Astrocyte (in vitro differentiated cells and primary cell): ENCODE data around the gene ANKS3. TPM values are rescaled to one million over a fixed set of nuclear protein-coding genes. Genes with fewer than 3 reads are reported as not detected.
"Not testable (repeated sequence)": the region's sequence is repeated elsewhere in the genome, so short reads cannot be mapped to it uniquely, and the experiment has no call there.

ENCODE experiments used
- DNase-seq: peaks from one replicate; pipeline ENCODE4 v3.0.0-alpha.2; 2010; ENCODE audit warnings: low read depth
- FAIRE-seq: peaks from 2 replicates; lab custom pipeline; 2011; peaks lifted over from hg19 to GRCh38; lab: Jason Lieb, UNC
- H2AFZ ChIP-seq: 2 replicates; pipeline ENCODE4 v1.6.0; 2012; ENCODE audit warnings: low read depth, low read length, inconsistent platforms
- H3K27ac ChIP-seq: 2 replicates; pipeline ENCODE4 v1.5.1; 2011; ENCODE audit warnings: low read depth, low read length, inconsistent platforms
- H3K27me3 ChIP-seq: 2 replicates; pipeline ENCODE4 v1.6.0; 2011; ENCODE audit warnings: low read length, inconsistent platforms; ENCODE audit not compliant: insufficient read depth
- H3K36me3 ChIP-seq: 2 replicates; pipeline ENCODE4 v1.5.1; 2011; ENCODE audit warnings: low read length, inconsistent platforms; ENCODE audit not compliant: insufficient read depth
- H3K4me1 ChIP-seq: 2 replicates; pipeline ENCODE4 v1.5.1; 2011; ENCODE audit warnings: low read length, inconsistent platforms; ENCODE audit not compliant: insufficient read depth
- H3K4me2 ChIP-seq: 2 replicates; pipeline ENCODE4 v1.6.0; 2012; ENCODE audit warnings: low read length, inconsistent platforms
- H3K4me3 ChIP-seq: 2 replicates; pipeline ENCODE4 v1.5.1; 2011; ENCODE audit warnings: low read depth, mild to moderate bottlenecking, low read length, inconsistent platforms; ENCODE audit not compliant: insufficient read depth
- H3K79me2 ChIP-seq: 2 replicates; pipeline ENCODE4 v1.6.0; 2012; ENCODE audit warnings: mild to moderate bottlenecking, low read length, inconsistent platforms; ENCODE audit not compliant: insufficient read depth
- H3K9ac ChIP-seq: 2 replicates; pipeline ENCODE4 v1.6.0; 2012; ENCODE audit warnings: mild to moderate bottlenecking, low read length, inconsistent platforms
- H3K9me3 ChIP-seq: 2 replicates; pipeline ENCODE4 v1.5.1; 2012; ENCODE audit warnings: low read depth, mild to moderate bottlenecking, low read length, inconsistent platforms; ENCODE audit not compliant: insufficient read depth
- H4K20me1 ChIP-seq: 2 replicates; pipeline ENCODE4 v1.6.0; 2012; ENCODE audit warnings: low read length, inconsistent platforms; ENCODE audit not compliant: insufficient read depth
- H3K27ac Mint-ChIP-seq: one replicate; pipeline ENCODE4 v1.8.0; 2021; ENCODE audit warnings: mild to moderate bottlenecking, mixed read lengths; ENCODE audit not compliant: unreplicated experiment
- H3K27me3 Mint-ChIP-seq: one replicate; pipeline ENCODE4 v1.8.0; 2021; ENCODE audit warnings: low read depth, mixed read lengths; ENCODE audit not compliant: unreplicated experiment
- H3K36me3 Mint-ChIP-seq: one replicate; pipeline ENCODE4 v1.8.0; 2021; ENCODE audit warnings: low read depth, mixed read lengths; ENCODE audit not compliant: unreplicated experiment
- H3K4me1 Mint-ChIP-seq: one replicate; pipeline ENCODE4 v1.8.0; 2021; ENCODE audit warnings: low read depth, mixed read lengths; ENCODE audit not compliant: unreplicated experiment
- H3K4me3 Mint-ChIP-seq: one replicate; pipeline ENCODE4 v1.8.0; 2021; ENCODE audit warnings: mild to moderate bottlenecking, moderate library complexity, mixed read lengths; ENCODE audit not compliant: unreplicated experiment
- H3K9me3 Mint-ChIP-seq: one replicate; pipeline ENCODE4 v1.8.0; 2021; ENCODE audit warnings: mild to moderate bottlenecking, mixed read lengths; ENCODE audit not compliant: unreplicated experiment
- EZH2 ChIP-seq: IDR thresholded peaks from 2 replicates; pipeline ENCODE4 v1.6.1; 2012; ENCODE audit warnings: mild to moderate bottlenecking, low read length, inconsistent platforms; ENCODE audit not compliant: insufficient read depth
- total RNA-seq: library from RNA; stranded (reverse); gene quantifications from 2 replicates; pipeline ENCODE4 v1.2.1, GENCODE V29; 2021
- TF ChIP-seq, protein P1 (sequence below): IDR thresholded peaks from 2 replicates; pipeline ENCODE4 v1.5.1; 2011; ENCODE audit warnings: low read depth, mild to moderate bottlenecking, inconsistent platforms, low read length, moderate library complexity; ENCODE audit not compliant: insufficient read depth

The ANKS3 gene
- total RNA-seq, 1 donor from 2014 or later: 27.2 TPM

DNA sequence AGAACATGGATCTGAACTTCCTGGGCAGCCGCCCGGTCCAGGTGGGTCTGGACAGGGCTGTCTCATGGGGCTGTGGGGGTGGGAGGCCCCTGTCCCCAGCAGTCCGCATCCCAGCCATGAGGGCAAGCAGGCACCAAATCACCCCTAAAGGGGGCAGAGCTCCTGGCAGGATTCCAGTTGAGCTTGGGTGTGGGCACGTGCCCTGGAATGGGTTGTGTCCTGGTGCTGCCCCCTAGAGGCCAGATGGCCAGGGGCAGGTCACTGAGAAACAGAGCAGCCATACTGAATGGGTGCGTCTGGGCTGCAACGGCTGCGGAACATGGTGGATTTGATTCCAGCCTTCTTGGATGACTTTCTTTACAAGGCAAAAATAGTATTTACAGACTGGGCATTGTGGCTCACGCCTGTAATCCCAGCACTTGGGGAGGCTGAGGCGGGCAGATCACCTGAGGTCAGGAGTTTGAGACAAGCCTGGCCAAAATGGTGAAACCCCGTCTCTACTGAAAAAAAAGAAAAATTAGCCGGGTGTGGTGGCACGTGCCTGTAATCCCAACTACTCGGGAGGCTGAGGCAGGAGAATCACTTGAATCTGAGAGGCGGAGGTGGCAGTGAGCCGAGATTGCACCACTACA lies 83.5 kb downstream of the ANKS3 start:
- not testable (repeated sequence) for H3K27me3 ChIP-seq, H3K9ac ChIP-seq, H2AFZ ChIP-seq, H3K27ac Mint-ChIP-seq, H3K36me3 ChIP-seq, H3K9me3 ChIP-seq, FAIRE-seq, H3K4me1 Mint-ChIP-seq, DNase-seq, H3K9me3 Mint-ChIP-seq, H3K4me2 ChIP-seq, H3K27me3 Mint-ChIP-seq, H3K4me3 ChIP-seq, H3K4me3 Mint-ChIP-seq, H3K27ac ChIP-seq, H3K4me1 ChIP-seq
- H3K79me2 ChIP-seq: peaks cover 46% of the 10 kb centered on the region
- TF ChIP-seq, protein P1, sequence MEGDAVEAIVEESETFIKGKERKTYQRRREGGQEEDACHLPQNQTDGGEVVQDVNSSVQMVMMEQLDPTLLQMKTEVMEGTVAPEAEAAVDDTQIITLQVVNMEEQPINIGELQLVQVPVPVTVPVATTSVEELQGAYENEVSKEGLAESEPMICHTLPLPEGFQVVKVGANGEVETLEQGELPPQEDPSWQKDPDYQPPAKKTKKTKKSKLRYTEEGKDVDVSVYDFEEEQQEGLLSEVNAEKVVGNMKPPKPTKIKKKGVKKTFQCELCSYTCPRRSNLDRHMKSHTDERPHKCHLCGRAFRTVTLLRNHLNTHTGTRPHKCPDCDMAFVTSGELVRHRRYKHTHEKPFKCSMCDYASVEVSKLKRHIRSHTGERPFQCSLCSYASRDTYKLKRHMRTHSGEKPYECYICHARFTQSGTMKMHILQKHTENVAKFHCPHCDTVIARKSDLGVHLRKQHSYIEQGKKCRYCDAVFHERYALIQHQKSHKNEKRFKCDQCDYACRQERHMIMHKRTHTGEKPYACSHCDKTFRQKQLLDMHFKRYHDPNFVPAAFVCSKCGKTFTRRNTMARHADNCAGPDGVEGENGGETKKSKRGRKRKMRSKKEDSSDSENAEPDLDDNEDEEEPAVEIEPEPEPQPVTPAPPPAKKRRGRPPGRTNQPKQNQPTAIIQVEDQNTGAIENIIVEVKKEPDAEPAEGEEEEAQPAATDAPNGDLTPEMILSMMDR: peak; percentile 45
- peaks cover 81% of the 10 kb centered on the region for H4K20me1 ChIP-seq
- H3K36me3 Mint-ChIP-seq: peaks cover 24% of the 10 kb centered on the region

DNA sequence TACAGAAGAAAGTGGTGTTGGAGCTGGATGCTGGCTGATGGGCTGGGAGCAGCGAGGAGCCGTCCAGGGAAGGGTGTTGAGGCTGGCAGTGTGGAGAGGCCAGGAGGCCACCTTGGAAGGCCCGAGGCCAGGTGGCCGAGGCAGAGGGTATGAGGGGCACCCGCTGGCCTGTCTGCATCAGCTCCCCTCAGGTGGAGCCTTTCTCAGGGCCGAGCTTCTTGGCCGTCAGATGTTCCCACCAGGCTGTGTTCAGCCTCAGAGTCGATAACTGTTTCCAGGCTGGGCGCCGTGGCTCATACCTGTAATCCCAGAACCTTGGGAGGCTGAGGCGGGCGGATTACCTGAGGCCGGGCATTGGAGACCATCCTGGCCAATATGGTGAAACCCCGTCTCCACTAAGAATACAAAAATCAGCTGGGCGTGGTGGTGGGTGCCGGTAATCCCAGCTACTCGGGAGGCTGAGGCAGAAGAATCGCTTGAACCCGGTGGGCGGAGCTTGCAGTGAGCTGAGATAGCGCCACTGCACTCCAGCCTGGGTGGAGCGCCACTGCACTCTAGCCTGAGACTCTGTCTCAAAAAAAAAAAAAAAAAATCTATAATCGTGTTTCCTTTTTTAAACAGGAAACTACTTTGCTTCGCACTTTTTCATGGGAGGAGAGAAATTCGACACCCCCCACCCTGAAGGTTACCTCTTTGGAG lies 84.2 kb downstream of the ANKS3 start:
- no peak overlapping the region for H3K4me3 ChIP-seq
- TF ChIP-seq EZH2: no peak
- H3K9ac ChIP-seq: no peak overlapping the region
- no peaks in the 10 kb centered on the region for H3K4me1 Mint-ChIP-seq
- no peaks in the 10 kb centered on the region for H3K27me3 Mint-ChIP-seq
- no peaks in the 10 kb centered on the region for H3K9me3 ChIP-seq
- no peaks in the 10 kb centered on the region for H3K4me1 ChIP-seq
- H3K36me3 ChIP-seq: peaks cover 4% of the 10 kb centered on the region
- H3K9me3 Mint-ChIP-seq: no peaks in the 10 kb centered on the region
- H2AFZ ChIP-seq: no peak overlapping the region
- peaks cover 81% of the 10 kb centered on the region for H4K20me1 ChIP-seq
- DNase-seq (no peak), FAIRE-seq (no peak)
- no peaks in the 10 kb centered on the region for H3K27me3 ChIP-seq
- H3K27ac Mint-ChIP-seq: no peak overlapping the region
- no peak overlapping the region for H3K4me2 ChIP-seq
- no peak overlapping the region for H3K27ac ChIP-seq
- peaks cover 27% of the 10 kb centered on the region for H3K36me3 Mint-ChIP-seq
- no peak overlapping the region for H3K4me3 Mint-ChIP-seq
- peaks cover 53% of the 10 kb centered on the region for H3K79me2 ChIP-seq

DNA sequence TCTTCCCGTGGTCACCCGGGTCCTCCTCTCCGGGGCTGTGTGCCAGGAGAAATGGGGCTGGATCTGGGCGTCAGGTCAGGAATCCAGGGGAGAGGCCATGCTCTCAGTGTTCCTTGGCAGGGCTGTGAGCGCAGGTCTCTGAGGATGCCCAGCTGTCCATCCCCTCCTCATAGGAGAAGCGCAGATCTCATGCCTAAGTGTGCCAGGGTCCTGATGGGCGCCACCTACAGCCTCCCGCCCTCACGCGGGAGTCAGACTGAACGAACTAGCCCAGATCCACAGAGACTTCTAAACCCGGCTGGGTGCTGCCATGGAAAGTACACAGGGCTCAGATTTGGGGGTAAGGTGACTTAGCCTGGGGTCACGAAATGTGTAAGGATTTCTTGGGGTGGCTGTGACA lies 85.2 kb downstream of the ANKS3 start:
- H3K9me3 ChIP-seq: no peaks in the 10 kb centered on the region
- H4K20me1 ChIP-seq: peaks cover 79% of the 10 kb centered on the region
- H3K4me2 ChIP-seq: no peak overlapping the region
- Mint-ChIP-seq H3K4me3 (no peak overlapping the region), H3K27ac (no peak overlapping the region), H3K27me3 (no peaks in the 10 kb centered on the region), H3K9me3 (no peaks in the 10 kb centered on the region), H3K36me3 (peaks cover 27% of the 10 kb centered on the region), H3K4me1 (no peaks in the 10 kb centered on the region)
- H3K36me3 ChIP-seq: peaks cover under 1% of the 10 kb centered on the region
- no peak overlapping the region for H3K27ac ChIP-seq
- FAIRE-seq: no peak
- TF ChIP-seq, protein P1: no peak
- no peak for TF ChIP-seq EZH2
- no peak overlapping the region for H3K4me3 ChIP-seq
- no peak for DNase-seq
- H3K27me3 ChIP-seq: no peaks in the 10 kb centered on the region
- H3K4me1 ChIP-seq: no peaks in the 10 kb centered on the region
- H3K79me2 ChIP-seq: peaks cover 62% of the 10 kb centered on the region
- H3K9ac ChIP-seq: no peak overlapping the region
- no peak overlapping the region for H2AFZ ChIP-seq
